Stimulated activated CD8-positive, alpha-beta memory T cell treated with anti-CD3 and anti-CD28 coated beads, Interleukin-12 subunit alpha, Interleukin-12 subunit beta, amount 100 ng/mL, for 4 hours (primary cell): ENCODE measurements around the gene CDK19.
"Not testable (repeated sequence)": the region's sequence is repeated elsewhere in the genome, so short reads cannot be mapped to it uniquely, and the experiment has no call there.

Experiments
- DNase-seq: peaks from one replicate; pipeline ENCODE4 v3.0.0-alpha.2; 2020; ENCODE audit warnings: low read depth

Gene CDK19

DNA sequence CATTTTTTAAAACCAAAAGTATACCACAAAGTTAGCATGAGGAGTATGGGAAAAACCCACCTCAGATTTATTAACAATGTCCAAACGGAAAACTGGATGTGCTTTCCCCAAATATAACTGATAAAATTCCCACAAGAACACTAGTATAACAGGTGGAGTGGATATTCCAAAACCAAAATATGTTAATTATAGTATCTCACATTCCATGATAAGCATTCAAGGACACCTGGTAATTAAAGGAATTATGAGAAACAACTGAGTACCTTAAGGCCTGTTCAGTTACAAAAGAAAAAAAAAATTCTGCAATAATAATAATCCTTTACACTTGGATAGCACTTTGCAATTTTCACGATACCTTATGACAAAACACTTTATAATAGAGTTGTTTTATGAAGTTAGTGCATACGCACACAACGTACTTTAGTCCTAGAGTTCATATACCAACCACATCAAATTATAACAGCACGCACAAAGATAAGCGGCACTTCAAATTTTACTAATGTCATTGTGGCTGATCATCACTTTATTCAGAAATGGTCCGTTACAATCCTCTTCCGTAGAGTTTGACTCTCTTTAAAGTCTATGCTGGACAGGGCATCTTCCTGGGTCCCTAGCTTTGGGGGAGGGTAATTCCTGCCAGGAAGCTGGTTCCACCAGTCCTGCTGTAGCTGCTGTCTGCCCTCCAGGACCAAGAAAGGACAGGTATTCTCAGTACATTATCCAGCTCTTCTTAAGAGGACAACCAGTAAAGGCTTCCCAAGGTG is 1.7 kb downstream of the CDK19 start:
- DNase-seq = no peak

DNA sequence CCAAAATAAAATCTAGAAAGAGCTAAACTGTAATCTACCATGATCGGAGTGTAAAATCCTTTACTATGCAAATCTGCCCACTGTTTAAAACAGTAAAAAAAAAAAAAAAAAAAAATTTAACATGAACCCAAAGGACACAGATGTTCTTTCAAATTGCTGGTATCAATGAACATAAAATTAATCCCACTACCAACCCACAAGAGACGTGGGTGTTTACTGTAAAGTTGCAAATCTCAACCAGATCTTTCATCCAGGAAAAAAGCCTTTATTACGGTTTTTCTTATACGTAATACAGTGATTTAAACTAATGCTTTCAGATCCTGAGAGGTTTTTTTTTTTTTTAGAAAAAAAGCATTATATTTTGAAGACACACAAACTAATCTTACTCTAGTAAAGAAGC is 2.5 kb downstream of the CDK19 start:
- no peak for DNase-seq

DNA sequence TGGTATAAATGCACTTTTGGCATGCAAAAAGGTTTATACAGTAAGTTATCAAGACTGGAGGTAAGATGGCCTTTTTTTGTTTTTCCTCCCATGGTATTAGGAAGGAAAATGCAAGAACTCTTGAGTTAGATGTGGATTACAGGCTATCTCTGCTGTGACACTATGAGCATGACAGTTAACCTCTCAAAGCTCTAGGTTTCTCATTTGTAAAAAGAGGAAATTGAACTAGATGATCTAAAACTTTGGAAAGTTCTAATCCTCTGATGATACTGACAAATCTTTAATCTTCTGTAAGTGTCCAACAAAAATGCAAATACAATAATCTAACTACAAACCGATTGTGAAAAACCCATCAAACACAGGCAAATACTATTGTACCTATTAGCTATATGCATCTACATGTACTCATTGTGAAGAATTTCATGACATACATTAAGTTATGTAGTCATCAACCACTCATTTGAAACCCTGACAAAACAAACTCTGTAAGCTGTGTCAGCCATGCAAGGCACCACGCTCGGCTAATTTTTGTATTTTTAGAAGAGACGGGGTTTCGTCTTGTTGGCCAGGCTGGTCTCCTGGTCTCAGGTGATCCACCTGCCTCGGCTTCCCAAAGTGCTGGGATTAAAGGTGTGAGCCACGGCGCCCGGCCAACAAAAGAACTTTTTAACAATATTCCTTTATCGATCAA is 4.2 kb downstream of the CDK19 start:
- DNase-seq = no peak

DNA sequence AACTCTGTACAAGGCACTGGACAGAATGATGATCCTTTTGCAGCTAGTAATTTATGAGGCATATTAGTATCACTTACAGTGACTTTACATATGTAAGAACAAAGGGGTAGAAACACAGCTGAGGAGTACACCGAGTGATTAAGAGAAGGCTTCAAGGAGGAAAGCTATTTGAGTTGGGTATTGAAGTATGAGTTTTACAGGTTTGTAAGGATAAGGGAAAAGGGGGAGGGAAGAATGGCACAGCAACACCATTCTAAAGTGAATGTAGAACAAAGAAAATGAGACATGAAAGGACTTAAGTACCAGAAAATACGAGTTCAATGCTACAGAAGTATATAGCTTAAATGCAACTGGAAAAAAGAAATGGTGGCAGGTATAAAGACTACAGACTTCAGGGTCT is 5.5 kb downstream of the CDK19 start:
- DNase-seq = no peak

DNA sequence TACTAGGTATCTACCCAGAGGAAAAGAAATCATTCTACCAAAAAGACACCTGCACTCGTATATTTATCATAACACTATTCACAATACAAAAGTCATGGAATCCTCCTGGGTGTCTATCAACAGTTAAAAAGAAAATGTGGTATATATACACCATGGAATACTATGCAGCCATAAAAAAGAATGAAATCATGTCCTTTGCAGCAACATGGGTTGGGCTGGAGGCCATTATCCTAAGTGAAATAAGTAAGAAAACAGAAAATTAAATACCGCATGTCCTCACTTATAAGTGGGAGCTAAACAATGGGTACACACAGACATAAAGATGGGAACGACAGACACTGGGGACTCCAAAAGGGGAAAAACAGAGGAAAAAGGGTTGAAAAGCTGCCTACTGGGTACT is 13.1 kb downstream of the CDK19 start:
- DNase-seq = not testable (repeated sequence)

DNA sequence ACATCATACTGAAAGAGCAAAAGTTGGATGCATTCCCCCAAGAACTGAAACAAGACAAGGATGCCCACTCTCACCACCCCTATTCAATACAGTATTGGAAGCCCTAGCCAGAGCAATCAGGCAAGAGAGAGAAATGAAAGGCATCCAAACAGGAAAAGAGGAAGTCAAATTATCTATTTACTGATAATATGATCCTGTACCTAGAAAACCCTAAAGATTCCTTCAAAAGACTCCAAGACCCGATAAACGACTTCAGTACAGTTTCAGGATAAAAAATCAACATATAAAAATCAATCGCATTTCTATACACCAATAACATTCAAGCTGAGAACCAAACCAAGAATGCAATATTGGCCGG is 14.5 kb downstream of the CDK19 start:
- DNase-seq = no peak

DNA sequence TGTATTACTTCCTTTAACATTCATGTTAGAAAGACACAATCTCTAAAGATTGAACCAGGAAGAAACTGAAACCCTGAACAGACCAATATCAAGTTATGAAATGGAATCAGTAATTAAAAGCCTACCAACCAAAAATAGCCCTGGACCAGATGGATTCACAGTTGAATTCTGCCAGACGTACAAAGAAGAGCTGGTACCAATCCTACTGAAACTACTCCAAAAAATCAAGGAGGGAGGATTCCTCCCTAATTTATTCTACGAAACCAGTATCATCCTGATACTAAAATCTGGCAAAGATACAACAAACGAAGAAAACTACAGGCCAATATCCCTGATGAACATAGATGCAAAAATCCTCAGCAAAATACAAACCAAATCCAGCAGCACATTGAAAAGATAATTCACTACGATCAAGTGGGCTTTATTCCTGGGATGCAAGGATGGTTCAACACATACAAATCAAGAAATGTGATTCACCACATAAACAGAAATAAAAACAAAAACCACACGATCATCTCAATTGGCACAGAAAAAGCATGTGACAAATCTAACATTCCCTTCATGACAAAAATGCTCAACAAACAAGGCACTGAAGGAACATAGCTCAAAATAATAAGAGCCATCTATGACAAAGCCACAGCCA is 15.0 kb downstream of the CDK19 start:
- no peak for DNase-seq

DNA sequence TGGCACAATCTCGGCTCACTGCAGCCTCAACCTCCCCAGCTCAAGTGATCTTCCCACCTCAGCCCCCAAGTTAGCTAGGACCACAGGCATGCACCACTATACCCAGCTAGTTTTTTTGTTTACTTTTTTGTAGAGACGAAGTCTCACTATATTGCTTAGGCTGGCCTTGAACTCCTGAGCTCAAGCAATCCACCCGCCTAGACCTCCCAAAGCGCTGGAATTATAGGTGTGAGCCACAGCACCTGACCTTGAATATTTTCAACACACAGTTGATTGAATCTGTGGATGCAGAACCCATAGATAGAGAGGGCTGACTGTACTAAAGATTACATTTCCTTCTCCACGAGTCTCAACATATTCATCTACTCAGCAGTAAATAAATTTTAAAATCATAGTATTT is 15.6 kb downstream of the CDK19 start:
- no peak for DNase-seq

DNA sequence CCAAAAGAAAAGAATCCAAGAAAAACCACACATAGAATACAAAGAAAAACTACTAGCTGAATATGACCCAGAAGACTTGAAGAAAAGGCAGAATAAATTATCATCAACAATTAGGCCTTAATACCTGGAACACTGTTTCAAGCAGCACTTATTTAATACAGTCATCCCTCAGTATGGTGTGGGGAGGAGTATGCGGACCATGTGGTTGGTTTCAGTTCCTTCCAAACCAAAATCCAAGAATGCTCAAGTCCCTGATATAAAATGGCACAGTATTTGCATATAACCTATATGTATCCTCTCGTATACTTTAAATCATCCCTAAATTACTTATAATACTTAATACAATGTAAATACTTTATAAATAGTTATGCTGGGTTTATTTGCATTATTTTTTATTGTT is 16.1 kb downstream of the CDK19 start:
- no peak for DNase-seq

DNA sequence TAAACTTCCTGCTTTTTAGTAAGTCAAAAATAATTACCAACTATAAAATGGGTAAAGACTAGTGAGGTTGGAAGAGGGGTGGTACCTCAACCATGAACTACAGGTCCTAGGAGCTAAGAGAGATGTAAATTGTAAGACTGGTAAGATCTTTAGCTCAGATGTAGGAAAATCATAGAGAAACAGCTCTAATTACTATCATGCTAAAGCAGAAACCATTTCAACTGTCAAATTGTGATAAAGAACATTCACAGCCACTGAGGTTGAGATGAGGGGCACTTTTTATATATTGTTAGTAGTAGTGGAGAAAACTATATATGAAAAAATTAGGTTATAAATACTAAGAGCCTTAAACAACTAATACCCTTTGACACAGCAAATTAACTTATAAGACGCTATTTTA is 20.0 kb downstream of the CDK19 start:
- no peak for DNase-seq

DNA sequence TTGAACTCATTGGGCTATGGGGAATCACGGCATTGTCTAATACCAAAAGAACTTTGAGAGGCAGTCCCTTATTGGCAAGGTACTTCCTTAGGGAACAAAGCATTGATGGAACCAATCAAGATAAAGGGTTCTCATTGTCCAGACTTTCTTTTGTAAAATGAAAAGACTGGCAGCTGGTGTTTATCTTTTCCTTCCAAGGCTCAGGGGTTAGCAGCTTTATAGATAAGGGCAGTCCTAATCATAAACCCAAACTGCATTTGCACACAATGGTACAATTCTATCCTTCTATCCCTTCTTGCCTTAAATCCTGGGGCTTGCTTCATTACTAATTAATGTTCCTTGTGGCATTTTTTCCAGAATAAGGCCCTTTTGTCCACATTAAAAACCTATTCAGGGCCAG is 28.6 kb downstream of the CDK19 start:
- no peak for DNase-seq

DNA sequence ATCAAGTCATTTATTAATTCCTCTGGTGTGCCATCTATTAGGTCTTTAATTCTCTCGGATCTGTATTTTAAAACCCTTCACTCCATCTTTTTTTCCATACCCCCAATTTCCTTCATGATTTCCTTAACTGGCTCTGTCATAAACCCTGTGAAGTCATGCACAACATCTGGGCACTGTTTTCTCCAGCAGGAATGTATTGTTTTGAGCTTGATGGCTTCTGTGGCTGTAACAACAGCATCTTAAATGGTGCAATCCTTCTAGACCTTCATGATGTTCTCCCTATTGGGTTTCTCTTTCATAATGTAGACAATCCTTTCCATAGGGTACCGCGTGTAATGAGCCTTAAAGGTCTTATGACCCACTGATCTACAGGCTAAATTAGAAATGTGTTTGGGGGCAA is 29.0 kb downstream of the CDK19 start:
- no peak for DNase-seq

DNA sequence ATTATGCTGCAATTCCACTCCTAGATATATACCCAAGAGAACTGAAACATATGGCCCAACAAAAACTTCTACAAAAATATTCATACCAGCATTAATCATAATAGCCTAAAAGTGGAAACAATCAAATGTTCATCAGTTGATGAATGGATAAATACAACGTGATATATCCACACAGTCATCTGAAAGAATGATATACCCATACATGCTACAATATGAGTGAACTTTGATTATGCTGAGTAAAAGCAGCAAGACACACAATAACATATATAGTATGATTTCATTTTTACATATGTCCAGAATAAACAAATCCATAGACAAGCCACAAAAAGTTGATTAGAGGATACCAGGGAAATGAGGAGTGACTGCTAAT is 30.7 kb downstream of the CDK19 start:
- DNase-seq = no peak

DNA sequence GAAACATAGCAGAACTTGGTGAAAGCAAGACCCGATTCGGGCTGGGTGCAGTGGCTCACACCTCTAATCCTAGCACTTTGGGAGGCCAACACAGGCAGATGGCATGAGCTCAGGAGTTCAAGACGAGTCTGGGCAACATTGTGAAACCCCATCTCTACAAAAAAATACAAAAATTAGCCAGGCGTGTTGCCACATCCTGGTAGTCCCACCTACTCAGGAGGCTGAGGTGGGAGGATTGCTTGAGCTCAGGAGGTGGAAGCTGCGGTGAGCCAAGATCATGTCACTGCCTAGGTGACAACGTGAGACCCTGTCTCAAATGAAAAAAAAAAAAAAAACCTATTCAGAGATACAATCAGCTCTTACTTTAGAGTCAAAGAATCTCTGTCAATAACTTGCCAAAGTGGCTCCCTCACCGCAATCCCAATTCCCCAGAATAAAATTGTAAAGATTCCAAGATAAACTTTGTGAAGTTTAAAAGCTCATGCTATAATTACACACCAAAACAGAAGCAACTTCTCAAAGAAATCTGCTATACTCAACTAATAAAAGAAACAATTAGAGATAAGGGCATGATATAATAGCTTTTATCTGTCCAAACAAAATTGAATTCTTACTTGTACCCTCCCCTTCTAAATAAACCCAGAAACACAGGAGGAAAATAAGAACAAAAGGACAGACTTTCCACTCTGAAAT is 33.6 kb downstream of the CDK19 start:
- no peak for DNase-seq

DNA sequence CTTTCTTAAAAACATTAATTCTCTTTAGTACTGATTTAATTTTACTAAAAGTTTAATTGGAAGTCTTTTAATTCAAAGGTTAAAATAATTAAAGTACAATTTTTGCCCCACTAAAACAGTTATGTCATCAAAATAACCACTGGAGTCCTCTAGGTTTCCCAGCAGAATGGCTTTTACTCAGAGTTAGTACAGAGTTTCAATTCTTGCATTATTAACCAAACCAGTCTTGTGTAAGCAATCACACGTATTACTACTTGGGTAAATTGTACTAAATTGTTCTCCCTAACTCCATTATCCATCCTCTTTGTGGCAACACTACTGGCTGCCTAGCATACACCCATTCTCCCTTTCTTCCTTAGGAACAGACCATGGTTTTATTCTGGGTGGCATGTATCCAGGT is 36.9 kb downstream of the CDK19 start:
- no peak for DNase-seq

DNA sequence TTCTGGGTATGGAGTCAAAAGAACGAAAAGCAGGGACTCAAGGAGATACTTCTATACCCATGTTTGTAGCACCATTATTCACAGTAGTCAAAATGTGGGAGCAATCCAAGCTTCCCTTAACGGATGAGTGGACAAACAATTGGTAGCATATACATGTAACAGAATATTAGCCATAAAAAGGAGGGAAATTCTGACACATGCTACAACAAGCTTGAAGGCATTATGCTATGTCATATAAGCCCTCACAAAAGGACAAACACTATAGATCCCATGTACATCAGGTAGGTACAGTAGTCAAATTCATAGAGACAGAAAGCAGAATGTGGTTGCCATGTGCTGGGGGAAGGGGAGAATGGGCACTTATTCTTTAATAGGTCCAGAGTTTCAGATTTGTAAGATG is 37.6 kb downstream of the CDK19 start:
- DNase-seq = no peak

DNA sequence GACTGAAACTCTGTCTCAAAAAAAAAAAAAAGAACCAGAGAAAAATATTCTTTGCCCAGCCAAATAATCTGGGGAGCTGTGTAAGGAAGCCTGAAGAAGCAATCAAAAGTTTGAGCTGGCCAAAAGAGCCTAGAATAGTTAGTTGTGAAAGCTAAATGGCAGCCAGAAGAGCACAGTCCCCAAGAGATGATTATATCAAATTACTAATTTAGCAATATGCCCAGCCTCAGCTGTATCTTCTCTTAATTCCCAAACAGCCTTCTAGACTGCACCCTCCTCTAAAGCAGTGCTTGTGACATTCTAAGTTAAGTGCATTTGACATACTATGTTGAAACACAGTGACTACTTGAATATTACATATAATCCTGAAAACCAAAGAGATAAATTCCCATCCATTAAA is 38.9 kb downstream of the CDK19 start:
- no peak for DNase-seq

DNA sequence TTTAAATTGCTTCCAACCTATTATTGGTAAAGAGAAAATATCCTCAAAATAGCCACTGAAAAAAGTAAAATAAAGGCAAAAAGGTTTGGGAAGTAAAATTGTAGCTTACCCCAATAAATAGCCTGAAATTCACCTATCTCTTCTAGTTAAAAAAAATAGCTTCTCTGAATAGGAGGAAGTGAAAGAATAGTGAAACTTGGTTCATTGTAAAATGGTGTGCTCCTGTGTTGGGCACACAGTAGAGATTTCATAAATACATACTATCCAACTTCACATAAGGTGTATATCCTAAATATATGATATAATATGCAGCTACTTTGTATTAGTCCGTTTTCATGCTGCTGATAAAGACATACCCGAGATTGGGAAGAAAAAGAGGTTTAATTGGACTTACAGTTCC is 45.3 kb downstream of the CDK19 start:
- no peak for DNase-seq

DNA sequence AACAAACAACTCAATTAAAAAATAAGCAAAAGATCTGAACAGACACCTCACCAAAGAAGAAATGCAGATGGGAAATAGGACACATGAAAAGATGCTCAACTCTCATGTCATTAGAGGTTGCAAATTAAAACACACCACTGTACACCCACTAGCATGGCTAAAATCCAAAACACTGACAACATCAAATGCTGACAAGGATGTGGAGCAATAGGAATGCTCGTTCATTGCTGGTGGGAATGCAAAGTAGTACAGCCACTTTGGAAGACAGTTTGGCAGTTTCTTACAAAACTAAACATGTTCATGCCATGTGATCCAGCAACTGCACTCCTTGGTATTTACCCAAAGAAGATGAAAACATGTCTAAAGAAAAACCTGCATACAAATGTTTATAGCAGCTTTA is 47.2 kb downstream of the CDK19 start:
- no peak for DNase-seq

DNA sequence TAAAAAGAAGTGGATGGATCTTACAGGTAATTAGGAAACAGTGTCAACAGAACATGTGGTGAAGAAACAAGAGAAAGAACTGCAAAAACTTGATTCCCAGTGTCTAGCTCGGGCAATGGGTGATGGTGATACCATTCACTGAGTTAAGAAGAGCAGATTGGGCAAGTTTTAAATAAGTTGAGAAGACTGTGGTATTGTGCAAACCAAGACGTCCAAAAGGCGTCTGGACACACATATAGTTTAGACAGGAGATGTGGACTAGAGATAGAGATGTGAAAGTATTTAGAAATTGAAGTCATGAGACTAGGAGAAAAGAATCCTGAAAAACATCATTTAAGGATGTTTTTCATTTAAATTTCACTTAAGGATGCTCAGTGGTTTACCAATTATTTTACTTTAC is 53.9 kb downstream of the CDK19 start:
- DNase-seq = no peak

DNA sequence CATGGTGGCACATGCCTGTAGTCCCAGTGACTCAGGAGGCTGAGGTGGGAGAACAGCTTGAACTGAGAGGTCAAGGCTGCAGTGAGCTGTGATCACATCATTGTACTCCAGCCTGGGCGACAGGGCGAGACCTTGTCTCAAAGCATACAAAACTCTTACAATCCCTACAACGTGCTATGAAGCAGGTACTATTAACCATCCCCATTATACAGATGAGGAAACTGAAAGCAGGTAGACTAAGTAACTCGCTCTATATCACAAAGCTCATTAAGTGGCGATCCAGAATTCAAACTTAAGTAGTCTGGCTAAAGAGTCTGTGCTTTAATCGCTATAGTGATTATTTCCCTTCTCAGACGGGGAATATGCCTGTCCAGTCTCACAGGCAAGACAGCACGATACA is 54.7 kb downstream of the CDK19 start:
- DNase-seq = no peak

DNA sequence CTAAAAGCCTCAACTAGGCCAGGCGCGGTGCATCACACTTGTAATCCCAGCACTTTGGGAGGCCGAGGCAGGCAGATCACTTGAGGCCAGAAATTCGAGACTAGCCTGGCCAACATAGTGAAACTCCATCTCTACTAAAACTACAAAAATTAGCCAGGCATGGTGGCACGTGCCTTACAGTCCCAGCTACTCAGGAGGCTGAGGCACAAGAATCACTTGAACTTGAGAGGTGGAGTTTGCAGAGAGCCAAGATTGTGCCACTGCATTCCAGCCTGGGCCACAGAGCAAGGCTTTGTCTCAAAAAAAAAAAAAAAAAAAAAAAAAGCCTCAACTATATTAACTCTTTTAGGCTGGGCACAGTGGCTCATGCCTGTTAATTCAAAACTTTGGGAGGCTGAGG is 55.2 kb downstream of the CDK19 start:
- DNase-seq = not testable (repeated sequence)

DNA sequence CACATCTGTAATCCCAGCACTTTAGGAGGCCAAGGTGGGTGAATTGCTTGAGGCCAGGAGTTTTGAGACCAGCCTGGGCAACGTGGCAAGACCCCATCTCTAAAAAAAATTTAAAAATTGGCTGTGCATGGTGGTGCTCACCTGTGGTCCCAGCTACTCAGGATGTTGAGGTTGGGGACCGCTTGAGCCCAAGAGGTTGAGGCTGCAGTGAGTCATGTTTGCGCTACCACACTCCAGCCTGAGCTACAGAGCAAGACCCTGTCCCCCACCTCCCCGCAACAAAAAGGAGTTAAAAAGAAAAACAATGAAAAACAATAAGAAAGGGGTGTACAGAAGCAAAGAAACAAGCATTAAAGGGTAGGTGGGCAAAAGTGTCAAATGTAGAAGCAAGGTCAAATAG is 57.3 kb downstream of the CDK19 start:
- DNase-seq = no peak
